Left cardiac atrium (tissue), 4 donors: ENCODE results near the gene NCK2. TPM values are rescaled to one million over a fixed set of nuclear protein-coding genes. Genes with fewer than 3 reads are reported as not detected.
"Not testable (repeated sequence)": the region's sequence is repeated elsewhere in the genome, so short reads cannot be mapped to it uniquely, and the experiment has no call there.

Experiments used
- ATAC-seq, 2 donors: fragments of 200-7000 bp; cut with Tn5 transposase; one replicate each; pipeline ENCODE4 v1.9.1; 2020; ENCODE audit warnings: mild to moderate bottlenecking in 2 of 2, moderate library complexity in 2 of 2
- DNase-seq: peaks from one replicate; pipeline ENCODE4 v3.0.0-alpha.2; 2020
- intact Hi-C, 2 donors: fragments of 100-400 bp; cut with DNase I; formaldehyde crosslinking; loops; one replicate each; pipeline versions ENCODE4 v1.14.1 to v1.15.1; 2022 to 2023
- total RNA-seq, 2 donors: library from RNA; stranded (reverse); fragmentation: NEBNext Ultra II Directional; extraction: Animal tissue kit (Norgen Biotek cat#: 25700); gene quantifications; one replicate each; pipeline ENCODE4 v1.2.1, GENCODE V29; 2021
- donor health status: DM: no; HTN: yes; CAD: no.
- donor health status: DM: no; HTN: yes; CAD: no; lungs with severe emphysema.
- donor health status: DM: yes; HTN: yes; CAD: no.
- donor health status: Dilated cardiomyopathy.

Gene NCK2
- total RNA-seq, 2 donors from 2014 or later = 30.7 to 36.5 TPM

- intact Hi-C loops = no loop called here
- ATAC-seq = no peak
- DNase-seq = no peak
Observed at GRCh38 chr2:105752691-105753358, 8.1 kb downstream of the NCK2 start.

- intact Hi-C loops = no loop called here
- ATAC-seq = no peak
- no peak for DNase-seq
Observed at GRCh38 chr2:105753380-105753779, 8.7 kb downstream of the NCK2 start.

DNA sequence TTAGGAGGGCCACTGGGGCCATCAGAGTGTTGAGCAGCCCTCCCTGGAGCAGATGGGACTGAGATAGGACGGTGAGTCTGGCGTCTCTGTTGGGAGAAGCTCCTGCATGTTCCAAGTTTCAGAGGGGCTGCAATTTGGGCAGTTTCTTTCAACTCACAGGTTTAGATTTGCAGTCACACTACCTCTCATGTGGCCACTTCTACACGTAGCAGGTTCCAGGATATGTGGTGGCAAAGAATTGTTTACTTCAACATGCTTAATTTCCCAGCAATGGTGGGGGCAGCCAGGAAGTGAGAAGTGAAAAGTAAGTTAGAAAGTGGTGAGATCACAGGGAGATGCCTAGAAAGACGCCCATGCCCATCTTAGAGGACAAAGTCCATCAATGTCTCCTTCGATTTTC lies 9.3 kb downstream of the NCK2 start:
- intact Hi-C loops = no loop called here
- peak in 1 of 2 donors; percentile 19 for ATAC-seq
- no peak for DNase-seq

DNA sequence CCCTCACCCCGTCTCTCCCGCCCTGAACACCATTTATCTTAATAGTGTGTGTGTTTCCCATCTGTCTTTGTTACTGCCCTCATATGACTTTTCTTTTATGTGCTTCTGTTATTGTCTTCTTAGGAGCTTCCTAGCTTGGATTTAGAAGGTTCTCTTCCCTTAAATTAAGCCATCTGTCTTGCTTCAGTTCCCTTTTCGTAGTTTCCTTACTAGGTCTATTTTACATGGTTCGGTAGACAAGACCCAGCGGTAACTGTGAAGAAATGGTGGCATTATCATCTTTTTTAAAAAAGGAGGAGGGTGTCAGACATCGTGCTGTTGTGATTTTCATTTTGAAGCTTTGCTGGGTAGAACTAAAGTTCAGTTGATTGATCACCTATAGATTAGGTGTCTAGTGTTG lies 10.3 kb downstream of the NCK2 start:
- intact Hi-C loops = no loop called here
- DNase-seq = no peak
- ATAC-seq = no peak

DNA sequence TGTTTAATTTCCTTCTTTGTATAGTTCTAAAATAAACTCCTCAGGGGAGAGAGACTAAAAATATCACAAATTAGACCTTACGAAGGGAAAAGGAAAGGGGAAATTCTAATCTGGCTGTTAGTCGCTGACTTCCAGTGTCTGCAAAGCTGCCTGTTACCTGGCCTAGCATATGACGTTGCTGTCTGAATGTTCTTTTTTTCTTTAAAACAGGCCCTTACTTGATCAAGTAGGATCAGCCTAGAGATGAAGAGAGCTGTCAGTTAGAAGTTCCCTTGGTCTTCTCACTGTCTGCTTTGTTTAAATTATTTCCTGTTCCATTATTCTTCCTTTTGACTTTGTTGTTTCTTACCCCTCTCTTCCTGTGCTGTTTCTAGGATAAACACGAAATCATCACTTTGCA lies 11.2 kb downstream of the NCK2 start:
- intact Hi-C loops = no loop called here
- DNase-seq (no peak), ATAC-seq (no peak)

- ATAC-seq (no peak), DNase-seq (no peak)
- intact Hi-C loops = no loop called here
Observed at GRCh38 chr2:105756435-105756834, 11.7 kb downstream of the NCK2 start.

DNA sequence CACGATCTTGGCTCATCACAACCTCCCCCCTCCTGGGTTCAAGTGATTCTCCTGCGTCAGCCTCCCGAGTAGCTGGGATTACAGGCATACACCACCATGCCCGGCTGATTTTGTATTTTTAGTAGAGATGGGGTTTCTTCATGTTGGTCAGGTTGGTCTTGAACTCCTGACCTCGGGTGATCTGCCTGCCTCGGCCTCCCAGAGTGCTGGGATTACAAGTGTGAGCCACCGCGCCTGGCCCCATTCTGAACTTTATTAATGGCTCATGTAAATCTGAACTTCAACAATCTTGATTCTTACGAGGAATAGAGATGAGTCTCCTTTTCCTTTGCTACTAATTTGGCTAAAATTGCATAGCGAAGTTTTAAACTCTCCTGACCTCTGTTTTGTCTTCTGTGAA lies 12.2 kb downstream of the NCK2 start:
- DNase-seq, ATAC-seq, intact Hi-C loops: not testable (repeated sequence)

DNA sequence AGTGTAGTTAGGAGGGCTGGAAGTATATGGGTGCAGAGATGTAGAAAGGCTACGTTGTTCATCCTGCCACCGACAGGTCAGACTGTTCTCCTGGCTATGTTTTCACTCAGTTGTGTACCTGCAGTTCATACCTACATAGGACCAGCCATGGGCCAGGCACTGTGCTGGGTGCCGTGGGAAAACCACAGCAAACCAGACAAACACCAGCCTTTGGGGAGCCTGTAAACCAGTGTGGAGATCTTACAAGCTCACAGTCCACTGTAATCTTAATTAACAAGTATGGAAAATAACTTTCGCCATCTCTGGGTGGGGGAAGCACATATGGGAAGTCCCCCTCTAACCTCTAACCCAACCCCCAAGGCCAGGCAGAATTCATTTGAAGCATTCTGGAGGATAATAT lies 12.7 kb downstream of the NCK2 start:
- DNase-seq = no peak
- no peak for ATAC-seq
- intact Hi-C loops = no loop called here

- intact Hi-C loops = no loop called here
- no peak for DNase-seq
- no peak for ATAC-seq
Observed at GRCh38 chr2:105760191-105760590, 15.5 kb downstream of the NCK2 start.

DNA sequence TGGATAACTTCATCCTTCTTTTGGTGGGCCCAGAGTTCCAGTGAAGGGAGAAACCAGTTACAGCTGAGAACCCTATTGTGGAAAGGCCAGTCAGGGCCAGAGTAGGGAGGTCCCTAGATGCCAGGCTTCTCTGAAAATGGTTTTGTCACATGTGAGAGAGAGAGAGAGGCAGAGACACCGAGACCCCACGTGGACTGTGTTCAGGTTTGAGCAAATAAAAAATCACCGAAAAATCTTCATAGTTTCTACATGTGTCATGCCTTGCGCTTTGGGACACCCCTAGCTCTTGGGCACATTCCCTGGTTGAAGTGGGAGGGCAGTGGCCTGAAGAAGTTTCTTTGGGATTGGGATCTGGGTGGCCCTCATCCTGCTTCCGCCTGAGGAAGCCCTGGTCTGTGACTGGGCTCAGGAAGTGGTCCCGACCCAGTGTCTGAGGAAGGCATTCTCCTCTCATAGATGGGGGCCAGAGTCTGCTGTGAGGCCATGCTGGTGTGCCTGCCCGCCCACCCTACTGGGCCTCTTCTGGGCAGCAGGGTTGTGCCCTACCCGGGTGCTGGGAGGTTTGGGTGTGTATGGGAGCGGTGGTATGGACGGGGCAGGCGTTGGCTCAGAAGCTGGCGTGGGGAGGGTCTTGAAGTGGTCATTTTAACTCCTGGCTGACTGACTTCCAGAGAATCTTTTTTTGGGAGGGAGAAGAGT lies 16.1 kb downstream of the NCK2 start:
- ATAC-seq (no peak), DNase-seq (no peak)

GRCh38 chr2:105761931-105762515 lies 17.3 kb downstream of the NCK2 start:
- no peak for DNase-seq
- ATAC-seq = no peak
- intact Hi-C loops = no loop called here

More for the DNA sequence above, 16.1 kb downstream of the NCK2 start:
- intact Hi-C loops = no loop called here

DNA sequence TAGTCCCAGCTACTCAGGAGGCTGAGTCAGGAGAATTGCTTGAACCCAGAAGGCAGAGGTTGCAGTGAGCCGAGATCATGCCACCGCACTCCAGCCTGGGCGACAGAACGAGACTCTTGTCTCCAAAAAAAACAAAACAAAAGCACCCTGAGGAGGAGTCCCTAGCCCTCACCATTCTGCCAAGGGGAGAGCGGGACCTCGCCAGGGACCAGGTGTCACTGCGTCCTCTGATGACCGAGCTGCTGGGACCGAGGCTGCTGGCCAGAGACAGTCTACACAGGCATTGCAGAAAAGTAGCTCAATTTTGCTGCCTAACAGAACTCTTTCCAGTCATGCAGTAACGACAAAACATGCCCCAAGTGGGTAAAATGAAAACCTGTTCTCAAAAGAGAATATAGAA lies 18.4 kb downstream of the NCK2 start:
- peak in 1 of 2 donors; percentile 53 for ATAC-seq
- DNase-seq = no peak
- intact Hi-C loops = no loop called here

DNA sequence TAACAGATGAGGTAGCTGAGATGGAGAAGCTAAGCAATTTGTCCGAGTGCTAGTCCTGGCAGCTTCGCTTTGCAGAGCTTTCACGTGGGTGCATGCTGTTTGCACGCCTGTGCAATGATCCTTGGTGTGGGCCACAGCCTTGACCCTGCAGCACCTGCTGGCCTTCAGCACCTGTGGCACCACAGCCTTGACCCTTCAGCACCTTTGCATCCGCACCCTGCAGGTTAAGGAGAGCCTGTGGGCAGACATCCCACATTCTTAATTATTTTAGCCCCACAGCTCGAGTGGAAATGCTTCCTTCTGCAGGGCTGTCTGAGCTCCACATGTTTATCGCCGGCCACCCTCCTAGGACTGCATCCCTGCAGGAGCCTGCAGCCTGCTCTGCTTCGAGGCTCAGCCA lies 19.3 kb downstream of the NCK2 start:
- ATAC-seq (no peak), DNase-seq (no peak)

GRCh38 chr2:105765415-105766299 lies 20.9 kb downstream of the NCK2 start:
- ATAC-seq (no peak), DNase-seq (no peak)
- intact Hi-C loops = no loop called here

More for the DNA sequence above, 19.3 kb downstream of the NCK2 start:
- intact Hi-C loops = no loop called here

DNA sequence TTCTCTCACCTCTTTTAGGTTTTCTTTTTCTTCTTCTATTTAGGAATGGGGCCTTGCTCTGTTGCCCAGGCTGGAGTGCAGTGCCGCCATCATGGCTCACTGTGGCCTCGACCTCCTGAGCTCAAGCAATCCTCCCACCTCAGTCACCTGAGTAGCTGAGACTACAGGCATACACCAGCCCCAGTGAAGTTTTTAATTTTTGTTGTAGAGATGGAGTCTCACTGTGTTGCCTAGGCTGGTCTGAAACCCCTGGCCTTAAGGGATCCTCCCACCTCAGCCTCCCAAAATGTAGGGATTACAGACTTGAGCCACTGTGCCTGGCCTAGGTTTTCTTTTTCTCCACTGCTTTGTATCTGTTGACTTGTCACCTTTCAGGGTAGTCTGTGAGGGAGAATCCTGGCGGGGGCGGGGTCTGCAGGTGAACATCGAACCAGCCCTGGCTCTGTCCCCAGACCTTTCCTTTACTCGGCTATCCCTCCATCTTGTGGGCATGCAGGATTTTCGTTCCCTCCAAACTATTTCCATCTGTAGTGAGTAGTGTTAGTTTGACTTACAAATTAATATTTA lies 21.7 kb downstream of the NCK2 start:
- intact Hi-C loops = no loop called here
- ATAC-seq = no peak
- DNase-seq = no peak

DNA sequence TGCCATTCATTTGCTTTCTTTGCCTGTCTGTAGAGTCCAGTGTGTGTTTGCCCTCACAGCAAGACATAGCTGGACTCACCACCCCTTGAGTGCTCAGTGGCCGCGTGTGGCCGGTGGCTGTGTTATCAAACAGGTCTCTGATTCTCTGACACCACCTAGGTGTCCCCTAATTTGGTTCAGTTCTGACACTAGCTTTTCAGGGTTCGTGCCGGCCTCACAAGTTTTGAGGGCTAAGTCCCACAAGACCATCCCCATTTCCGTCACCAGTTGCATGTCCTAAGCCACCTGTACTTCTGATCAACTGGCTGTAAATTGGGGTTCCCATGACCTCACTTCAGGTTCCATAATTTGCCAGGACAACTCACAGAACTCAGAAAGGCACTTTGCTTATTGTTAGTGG lies 23.5 kb downstream of the NCK2 start:
- intact Hi-C loops = no loop called here
- DNase-seq (no peak), ATAC-seq (no peak)

- peak in 1 of 2 donors; percentile 70 for ATAC-seq
- intact Hi-C loops = no loop called here
- no peak for DNase-seq
Observed at GRCh38 chr2:105768961-105769452, 24.3 kb downstream of the NCK2 start.

GRCh38 chr2:105769504-105769903 lies 24.8 kb downstream of the NCK2 start:
- ATAC-seq (peak in 1 of 2 donors; percentile 23), DNase-seq (no peak)
- intact Hi-C loops = no loop called here

DNA sequence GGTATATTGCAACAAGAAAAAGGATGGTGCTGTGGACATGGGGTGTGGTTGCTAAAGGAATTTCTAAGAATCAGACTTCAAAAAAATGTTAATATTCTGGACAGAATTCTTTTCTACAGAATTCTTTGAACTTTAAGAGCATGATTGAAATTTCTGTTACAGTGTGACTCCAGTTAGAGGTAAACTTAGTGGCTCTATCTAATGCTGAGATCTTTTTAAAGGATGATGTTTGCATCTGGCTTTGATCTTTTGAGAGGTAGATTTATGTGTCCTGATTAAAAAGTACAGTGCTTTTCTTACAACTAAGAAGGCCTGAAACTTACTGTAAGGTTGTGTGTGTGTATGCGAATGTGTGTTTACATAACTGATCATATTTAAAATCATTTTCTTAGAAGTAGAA lies 25.4 kb downstream of the NCK2 start:
- intact Hi-C loops = no loop called here
- no peak for ATAC-seq
- no peak for DNase-seq
